Mononuclear cell (primary cell): ENCODE measurements around the gene RNF125. TPM values are rescaled to one million over a fixed set of nuclear protein-coding genes. Genes with fewer than 3 reads are reported as not detected.
A peak's percentile ranks its signal among the peaks of the same experiment; 100 is the strongest.
"Not testable (repeated sequence)": the region's sequence is repeated elsewhere in the genome, so short reads cannot be mapped to it uniquely, and the experiment has no call there.

ENCODE experiments used
- H3K27me3 ChIP-seq: 2 replicates; pipeline ENCODE4 v1.6.0; 2011; ENCODE audit warnings: low read length, control low read depth; ENCODE audit not compliant: insufficient read depth
- H3K4me1 ChIP-seq: 2 replicates; pipeline ENCODE4 v1.5.1; 2011; ENCODE audit warnings: mild to moderate bottlenecking, low read length, control low read depth; ENCODE audit not compliant: insufficient read depth
- H3K4me3 ChIP-seq: 2 replicates; pipeline ENCODE4 v1.5.1; 2011; ENCODE audit warnings: mild to moderate bottlenecking, low read length, moderate library complexity
- H3K9me3 ChIP-seq: 2 replicates; pipeline ENCODE4 v1.5.1; 2011; ENCODE audit warnings: low read depth, mild to moderate bottlenecking, control low read depth, low read length
- total RNA-seq: library from RNA; depleted of rRNA; stranded (reverse); fragments of >200 nt; gene quantifications from one replicate; pipeline ENCODE4 v1.2.3, GENCODE V29; 2012

The RNF125 gene
- total RNA-seq, 1 donor: 57.0 TPM

DNA sequence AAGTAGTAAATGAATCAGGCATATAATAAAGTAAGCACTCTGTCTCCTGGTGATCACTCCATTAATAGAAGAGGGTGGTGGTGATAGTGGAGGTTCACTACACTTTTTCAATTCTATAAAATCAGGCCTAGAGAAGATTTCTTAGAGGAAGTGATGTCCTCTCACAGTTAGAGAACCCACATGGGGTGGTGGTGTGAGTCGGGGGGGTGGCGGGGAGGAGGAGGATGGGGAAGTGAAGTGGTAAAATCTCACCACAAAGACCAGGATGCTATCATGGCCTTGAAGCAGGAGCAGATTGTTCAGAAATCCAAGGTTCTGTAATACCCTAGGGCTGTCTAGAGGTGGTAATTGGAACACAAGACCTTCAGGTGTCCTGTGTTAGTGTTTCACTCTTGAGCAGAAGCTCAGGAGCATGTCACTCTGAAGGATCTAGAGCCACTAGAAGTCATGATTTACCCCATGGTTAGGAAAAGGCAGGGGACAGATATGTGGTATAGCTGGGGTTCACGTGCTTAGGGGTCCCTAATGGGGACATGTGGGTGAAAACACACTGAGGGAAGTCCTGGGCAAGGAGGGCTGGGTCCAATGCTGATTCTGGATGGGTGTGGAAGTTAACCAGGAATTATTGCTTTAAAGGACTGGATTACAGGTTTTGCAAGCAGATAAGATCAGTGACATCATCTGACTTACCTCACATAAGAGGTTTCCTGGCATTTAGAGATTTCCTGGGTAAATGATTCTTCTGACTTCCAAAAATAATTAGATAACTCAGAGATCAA, 31.0 kb downstream of the RNF125 start:
- Histone ChIP-seq H3K27me3 (no peaks in the 10 kb centered on the region), H3K9me3 (no peaks in the 10 kb centered on the region), H3K4me1 (peaks cover 44% of the 10 kb centered on the region), H3K4me3 (no peak overlapping the region)

DNA sequence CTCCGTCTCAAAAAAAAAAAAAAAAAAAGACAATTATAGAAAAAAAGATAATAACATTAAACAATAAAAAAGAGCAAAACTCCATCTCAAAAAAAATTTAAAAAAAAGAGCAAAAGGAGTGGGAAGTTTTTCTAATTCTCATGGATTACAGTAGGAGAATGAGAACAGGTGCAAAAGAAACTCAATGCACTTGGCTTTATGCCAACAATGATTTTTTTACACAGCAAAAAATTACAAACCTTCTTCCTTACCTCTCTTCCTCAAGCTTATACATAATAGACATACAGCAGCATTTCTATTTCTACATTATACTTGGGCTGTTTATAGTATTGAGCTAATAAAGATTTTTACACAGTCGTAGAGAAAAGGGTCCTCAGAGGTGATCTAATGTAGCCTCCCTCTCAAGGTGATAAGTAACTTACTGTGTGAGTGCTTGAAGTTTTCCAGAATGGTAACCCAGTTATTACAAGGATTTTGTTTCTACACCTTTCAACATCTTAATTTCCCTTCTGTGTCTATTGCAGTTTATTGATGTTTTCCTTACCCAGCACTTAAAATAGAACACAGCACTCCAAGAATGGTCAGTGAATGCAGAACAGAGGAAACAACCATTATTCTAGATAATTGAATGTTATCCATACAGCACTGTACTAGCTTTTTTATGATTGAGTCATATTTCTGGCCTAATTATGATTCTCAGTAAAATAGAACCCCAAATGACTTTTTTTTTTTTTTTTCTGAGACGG, 38.2 kb downstream of the RNF125 start:
- H3K27me3 ChIP-seq: no peaks in the 10 kb centered on the region
- H3K4me3 ChIP-seq: no peak overlapping the region
- H3K9me3 ChIP-seq: no peaks in the 10 kb centered on the region
- no peaks in the 10 kb centered on the region for H3K4me1 ChIP-seq

DNA sequence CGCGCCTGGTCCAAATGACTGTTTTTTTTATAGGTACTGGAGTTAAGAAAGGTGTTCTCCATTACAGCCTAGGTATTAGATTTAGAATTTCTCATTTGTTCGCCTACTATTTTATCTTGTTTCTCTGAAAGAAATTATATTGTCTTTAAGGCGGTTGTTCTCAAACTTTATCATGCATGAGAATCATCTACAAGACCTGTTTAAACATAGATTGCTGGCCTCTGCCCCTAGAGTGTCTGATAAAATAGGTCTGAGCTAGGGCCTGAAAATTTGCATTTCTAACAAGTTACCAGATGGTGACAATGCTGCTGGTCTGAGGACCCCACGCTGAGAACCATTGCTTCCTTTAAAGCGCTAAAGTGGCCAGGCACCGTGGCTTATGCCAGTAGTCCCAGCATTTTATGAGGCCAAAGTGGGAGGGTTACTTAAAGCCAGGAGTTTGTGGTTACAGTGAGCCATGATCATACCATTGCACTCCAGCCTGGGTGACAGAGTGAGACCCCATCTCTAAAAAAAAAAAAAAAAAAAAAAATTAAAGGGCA, 39.1 kb downstream of the RNF125 start:
- no peaks in the 10 kb centered on the region for H3K9me3 ChIP-seq
- no peaks in the 10 kb centered on the region for H3K4me1 ChIP-seq
- H3K27me3 ChIP-seq: no peaks in the 10 kb centered on the region
- no peak overlapping the region for H3K4me3 ChIP-seq

DNA sequence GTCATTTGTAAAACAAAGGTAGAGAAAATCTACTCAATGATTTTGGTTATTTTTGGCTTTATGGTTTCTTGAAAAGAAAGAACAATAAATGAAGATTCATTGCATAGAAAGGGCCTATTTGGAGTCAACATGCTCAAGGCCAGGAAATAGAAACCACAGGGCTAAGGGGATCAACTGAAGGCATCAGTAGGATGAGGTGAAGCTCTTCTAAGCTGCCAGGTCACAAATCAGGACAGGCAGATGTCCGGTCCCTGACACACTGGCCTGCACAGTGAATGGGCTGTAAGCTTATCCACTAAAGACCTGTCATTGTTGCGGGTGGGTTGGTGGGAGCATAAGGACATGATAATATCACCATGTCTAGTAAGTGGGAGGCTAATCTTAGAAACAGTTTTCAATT, 41.4 kb downstream of the RNF125 start:
- H3K9me3 ChIP-seq: no peaks in the 10 kb centered on the region
- H3K4me3 ChIP-seq: no peak overlapping the region
- no peaks in the 10 kb centered on the region for H3K4me1 ChIP-seq

DNA sequence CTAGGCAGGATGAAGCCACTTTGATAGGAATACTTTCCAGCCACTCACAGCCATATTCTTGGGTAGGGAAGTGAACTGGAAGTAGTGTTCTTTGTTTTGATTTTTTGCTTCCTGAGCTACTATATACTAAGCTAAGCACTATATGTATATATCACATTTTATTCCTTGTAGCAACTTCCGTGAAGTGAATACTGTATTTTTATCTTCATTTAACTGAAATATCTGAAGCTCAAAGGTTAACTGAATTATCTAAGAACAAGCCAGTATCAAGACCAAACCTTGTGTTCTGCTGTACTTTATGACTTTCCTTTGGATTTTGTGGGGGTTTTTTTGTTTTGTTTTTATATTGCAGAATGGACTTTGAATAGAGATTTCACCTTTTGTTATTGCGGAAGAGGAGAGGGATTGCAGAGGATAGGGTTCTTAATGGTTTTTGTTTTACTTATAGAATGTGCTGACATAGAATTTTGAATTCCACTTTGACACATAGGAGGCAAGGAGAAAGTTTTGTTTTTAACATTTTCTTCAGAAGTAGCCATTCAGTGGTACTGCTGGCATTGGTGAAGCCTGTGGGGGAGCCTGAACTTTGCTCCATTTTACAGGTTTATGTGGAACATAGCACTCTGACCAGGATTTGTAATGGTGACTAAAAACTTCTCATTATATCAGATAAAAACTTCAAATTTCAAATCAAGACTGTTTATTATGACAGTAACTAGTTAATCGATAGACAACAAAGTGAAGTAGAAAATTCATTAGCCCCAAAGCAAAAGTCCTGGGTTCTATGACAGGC, 48.9 kb downstream of the RNF125 start:
- no peaks in the 10 kb centered on the region for H3K4me1 ChIP-seq
- no peak overlapping the region for H3K4me3 ChIP-seq
- no peaks in the 10 kb centered on the region for H3K27me3 ChIP-seq
- no peaks in the 10 kb centered on the region for H3K9me3 ChIP-seq

More for the DNA sequence above, 41.4 kb downstream of the RNF125 start:
- H3K27me3 ChIP-seq: no peaks in the 10 kb centered on the region

DNA sequence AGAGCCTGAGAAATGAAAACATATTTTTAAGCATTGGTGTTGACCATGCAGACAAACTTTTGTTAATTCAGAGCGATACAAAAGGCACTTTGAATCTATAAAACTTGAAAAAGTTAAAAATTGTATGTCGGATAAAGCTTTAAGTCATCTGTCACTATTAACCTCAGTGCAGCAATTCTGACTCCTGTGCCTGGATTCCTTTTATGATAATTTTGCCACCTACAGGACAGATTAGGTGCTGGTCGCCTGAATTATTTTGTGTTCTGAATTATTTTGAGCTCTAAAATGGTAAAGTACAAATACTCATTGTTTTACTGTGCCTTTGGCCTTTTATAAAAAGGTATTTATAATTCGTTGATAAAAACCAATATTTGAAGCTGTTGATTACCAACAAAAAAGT, 53.7 kb downstream of the RNF125 start:
- H3K4me1 ChIP-seq: no peaks in the 10 kb centered on the region
- no peaks in the 10 kb centered on the region for H3K9me3 ChIP-seq
- H3K27me3 ChIP-seq: no peaks in the 10 kb centered on the region
- no peak overlapping the region for H3K4me3 ChIP-seq

DNA sequence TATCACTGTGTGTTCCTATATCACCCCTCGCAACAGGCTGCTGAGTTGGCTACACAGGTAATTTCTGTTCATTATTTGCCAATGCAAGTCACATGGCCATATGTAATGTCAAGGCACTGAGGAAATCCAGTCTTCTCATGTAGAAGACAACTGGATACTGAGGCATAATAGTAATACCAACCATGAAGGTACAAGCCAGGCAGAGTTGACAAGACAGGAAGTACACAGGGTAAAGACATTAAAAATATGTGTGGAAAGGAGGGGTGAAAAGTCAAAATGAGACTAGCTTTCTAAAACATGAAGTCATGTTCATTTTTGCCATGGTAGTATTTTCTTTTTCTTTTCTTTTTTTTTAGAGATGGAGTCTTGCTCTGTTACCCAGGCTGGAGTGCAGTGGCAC, 55.6 kb downstream of the RNF125 start:
- Histone ChIP-seq H3K4me3 (no peak overlapping the region), H3K4me1 (no peaks in the 10 kb centered on the region)

DNA sequence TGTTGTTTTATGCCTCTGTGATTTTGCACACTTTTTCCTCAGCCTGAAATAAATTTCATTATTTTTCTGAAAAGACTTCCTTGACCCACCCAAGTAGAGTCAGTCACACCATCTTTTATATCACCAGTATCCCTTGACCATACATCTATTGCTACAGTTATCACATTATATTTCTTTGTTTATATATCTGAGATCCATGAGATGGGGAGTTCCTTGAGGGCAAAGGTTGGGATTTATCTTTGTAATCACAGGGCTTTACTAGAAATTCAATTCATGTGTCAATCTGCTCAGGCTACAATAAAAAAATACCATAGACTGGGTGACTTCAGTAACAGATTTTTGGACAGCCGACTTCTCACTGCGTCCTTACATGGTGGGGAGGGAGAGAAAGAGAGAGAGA, 60.2 kb downstream of the RNF125 start:
- no peaks in the 10 kb centered on the region for H3K9me3 ChIP-seq

More for the DNA sequence above, 55.6 kb downstream of the RNF125 start:
- Histone ChIP-seq H3K9me3 (no peaks in the 10 kb centered on the region), H3K27me3 (no peaks in the 10 kb centered on the region)

DNA sequence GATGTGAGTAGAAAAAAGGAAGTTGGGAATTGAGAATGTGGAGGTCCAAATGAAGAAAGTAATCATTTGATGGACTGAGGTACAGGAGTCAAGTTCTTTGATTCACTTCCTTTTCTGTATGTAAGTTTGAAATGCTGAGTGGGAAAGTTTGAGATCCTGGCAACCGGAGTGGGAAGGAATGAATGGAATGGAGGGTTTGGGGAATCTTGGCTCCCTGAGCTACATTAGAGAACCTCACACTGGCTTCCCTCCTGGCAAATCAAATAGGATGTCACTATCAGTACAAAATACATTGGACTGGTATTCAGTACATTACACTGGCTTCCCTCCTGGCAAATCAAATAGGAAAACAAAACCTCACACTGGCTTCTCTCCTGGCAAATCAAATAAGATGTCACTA, 63.3 kb downstream of the RNF125 start:
- Histone ChIP-seq H3K4me1 (peaks cover 35% of the 10 kb centered on the region), H3K4me3 (no peak overlapping the region), H3K27me3 (no peaks in the 10 kb centered on the region), H3K9me3 (no peaks in the 10 kb centered on the region)

More for the DNA sequence above, 60.2 kb downstream of the RNF125 start:
- H3K27me3 ChIP-seq: no peaks in the 10 kb centered on the region
- H3K4me3 ChIP-seq: no peak overlapping the region
- peaks cover 5% of the 10 kb centered on the region for H3K4me1 ChIP-seq

DNA sequence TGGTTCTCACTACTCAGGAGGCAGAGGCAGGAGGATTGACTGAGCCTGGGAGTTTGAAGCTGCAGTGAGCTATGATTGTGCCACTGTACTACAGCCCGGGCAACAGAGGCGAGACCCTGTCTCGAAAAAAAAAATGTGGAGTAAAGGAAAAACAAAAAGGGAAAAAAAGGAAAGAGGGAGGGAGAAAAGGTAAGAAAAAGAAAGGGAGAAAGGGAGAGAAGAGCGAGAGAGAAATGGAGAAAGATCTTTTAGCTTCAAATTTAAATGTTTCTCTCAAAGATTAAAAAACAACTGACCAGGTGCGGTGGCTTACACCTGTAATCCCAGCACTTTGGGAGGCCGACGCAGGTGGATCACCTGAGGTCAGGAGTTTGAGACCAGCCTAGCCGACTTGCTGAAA, 65.2 kb downstream of the RNF125 start:
- no peak overlapping the region for H3K4me3 ChIP-seq
- no peaks in the 10 kb centered on the region for H3K27me3 ChIP-seq
- H3K9me3 ChIP-seq: no peaks in the 10 kb centered on the region
- H3K4me1 ChIP-seq: peaks cover 46% of the 10 kb centered on the region

DNA sequence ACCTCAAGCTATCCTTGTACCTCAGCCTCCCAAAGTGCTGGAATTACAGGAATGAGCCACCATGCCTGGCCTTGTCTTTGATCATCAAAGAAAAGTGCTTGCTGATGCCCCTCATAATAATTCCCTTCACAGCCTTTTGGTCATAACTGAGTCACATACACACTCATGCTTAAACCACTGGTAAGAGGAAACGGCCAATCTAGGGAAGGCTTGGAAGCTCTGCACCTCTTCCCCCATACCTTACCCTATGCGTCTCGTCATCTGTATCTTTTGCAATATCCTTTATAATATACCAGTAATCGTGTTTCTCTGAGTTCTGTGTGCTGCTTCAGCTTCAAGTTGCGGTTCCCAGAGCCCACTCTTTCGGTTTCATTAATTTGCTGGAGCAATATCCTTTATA, 68.3 kb downstream of the RNF125 start:
- H3K9me3 ChIP-seq: no peaks in the 10 kb centered on the region
- peaks cover 52% of the 10 kb centered on the region for H3K4me1 ChIP-seq
- H3K27me3 ChIP-seq: no peaks in the 10 kb centered on the region
- no peak overlapping the region for H3K4me3 ChIP-seq

DNA sequence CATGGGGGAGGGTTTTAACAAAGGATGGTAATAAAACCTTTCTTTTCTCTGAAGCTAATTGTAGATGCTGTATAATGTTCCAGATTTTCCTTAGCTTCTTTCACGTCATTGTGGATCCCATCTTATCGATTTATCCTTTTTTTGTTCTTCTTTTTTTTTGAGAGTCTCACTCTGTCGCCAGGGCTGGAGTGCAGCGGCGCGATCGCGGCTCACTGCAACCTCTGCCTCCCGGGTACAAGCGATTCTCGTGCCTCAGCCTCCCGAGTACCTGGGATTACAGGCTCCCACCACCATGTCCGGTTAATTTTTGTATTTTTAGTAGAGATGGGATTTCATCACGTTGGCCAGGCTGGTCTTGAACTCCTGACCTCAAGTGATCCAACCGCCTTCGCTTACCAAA, 72.2 kb downstream of the RNF125 start:
- not testable (repeated sequence) for H3K27me3 ChIP-seq, H3K9me3 ChIP-seq, H3K4me3 ChIP-seq
- H3K4me1 ChIP-seq: peaks cover 52% of the 10 kb centered on the region

DNA sequence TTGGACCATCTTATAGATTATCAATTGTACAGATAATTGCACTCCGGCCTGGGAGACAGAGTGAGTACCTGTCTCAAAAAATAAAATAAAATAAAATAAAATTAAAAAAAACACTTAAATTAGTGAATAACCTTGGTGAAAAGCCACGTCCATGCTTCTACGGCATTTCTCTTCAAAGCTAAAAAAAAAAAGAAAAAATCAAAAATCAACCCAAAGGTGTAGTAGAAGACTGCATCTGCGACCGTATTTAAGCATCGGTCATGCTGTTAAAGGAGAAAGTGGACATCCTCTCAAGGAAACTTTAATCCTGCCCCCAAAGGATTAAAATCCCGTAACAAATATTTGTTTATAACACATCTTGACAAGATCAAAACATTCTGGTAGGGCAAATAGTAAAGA, 72.7 kb downstream of the RNF125 start:
- peak overlapping the region; percentile 90 for H3K4me3 ChIP-seq
- H3K27me3 ChIP-seq: no peaks in the 10 kb centered on the region
- no peaks in the 10 kb centered on the region for H3K9me3 ChIP-seq
- peaks cover 52% of the 10 kb centered on the region for H3K4me1 ChIP-seq

DNA sequence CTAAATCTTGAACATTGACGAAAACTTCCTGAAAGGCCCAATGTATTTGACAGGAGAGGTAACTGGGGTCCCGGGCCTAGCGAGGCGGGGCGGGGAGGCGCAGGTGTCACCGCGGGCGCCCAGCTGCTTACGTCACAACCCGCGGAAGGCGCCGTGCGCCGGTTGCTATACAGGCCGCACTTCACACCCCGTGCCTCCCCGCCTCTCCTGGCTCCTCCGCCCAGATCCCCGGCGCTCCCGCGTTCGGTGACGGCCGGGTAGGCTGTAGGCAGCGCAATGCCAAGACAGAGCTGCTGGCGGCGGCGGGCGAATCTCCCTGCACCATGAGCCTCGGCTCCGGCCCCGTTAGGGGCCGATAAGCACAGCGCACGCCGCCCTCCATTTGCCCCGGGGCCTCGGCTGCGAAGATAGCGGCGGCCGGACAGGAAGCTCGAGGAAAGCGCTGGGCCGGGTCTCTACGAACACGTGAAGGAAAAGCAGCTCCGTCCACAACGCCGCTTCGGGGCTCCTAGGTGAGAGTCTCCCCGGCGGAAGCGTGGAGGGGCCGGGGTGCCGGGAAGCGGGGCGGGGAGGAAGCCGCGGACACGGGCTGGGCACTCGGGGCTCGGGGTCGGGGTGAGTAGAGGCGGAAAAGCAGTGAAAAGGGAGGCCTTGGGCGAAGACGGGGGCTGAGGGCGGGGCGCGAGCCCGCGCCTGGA, 73.2 kb downstream of the RNF125 start, which contains the start of gene RNF138:
TSS of gene RNF138 (plus strand) at position 151 of the 698 bp plus-strand sequence. CDS start 903 bp downstream, outside the sequence.
- no peaks in the 10 kb centered on the region for H3K27me3 ChIP-seq
- no peaks in the 10 kb centered on the region for H3K9me3 ChIP-seq
- peaks cover 52% of the 10 kb centered on the region for H3K4me1 ChIP-seq
- peak within 1 kb of the TSS; percentile 90 for H3K4me3 ChIP-seq
